Keratinocyte (primary cell): ENCODE results near the gene MYBPC2.

ENCODE experiments used
- EZH2 ChIP-seq: IDR thresholded peaks from one replicate; pipeline ENCODE4 v1.6.1; 2012; ENCODE audit warnings: inconsistent platforms, mild to moderate bottlenecking, low read length, moderate library complexity
- TF ChIP-seq, protein P1 (sequence below), 3 experiments: IDR thresholded peaks in 1 of 3; conservative IDR thresholded peaks in 1 of 3; optimal IDR thresholded peaks in 1 of 3; 2 replicates in 2 of 3; 3 replicates in 1 of 3; pipeline versions ENCODE3 to v1.5.1; 2011; ENCODE audit warnings: low read length in 3 of 3, mild to moderate bottlenecking in 3 of 3, moderate library complexity in 2 of 3, control low read depth in 1 of 3, inconsistent platforms in 1 of 3; ENCODE audit not compliant: insufficient read depth in 2 of 3; ENCODE audit errors: extremely low read depth in 1 of 3

DNA sequence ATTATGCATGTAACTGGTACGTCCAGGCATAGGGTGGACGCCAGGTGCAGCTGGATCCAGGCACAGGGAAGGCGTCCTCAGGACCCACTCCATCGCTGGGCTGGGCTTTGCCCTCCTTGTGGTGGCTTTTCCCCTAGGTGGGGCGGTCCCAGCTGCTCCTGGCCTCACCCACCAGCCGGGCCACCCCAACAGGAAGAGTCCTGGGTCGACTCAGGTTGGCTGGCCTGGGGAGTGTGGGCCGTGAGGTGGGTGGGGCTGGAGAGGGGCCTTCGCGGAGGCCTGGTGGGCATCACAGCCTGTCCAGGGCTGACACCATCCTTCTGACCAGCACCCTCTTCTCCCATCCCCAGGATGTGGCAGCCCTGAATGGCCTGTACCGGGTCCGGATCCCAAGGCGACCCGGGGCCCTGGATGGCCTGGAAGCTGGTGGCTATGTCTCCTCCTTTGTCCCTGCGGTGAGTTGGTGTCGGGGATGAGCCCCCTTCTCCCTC lies 47.1 kb downstream of the MYBPC2 start:
- TF ChIP-seq, protein P1, sequence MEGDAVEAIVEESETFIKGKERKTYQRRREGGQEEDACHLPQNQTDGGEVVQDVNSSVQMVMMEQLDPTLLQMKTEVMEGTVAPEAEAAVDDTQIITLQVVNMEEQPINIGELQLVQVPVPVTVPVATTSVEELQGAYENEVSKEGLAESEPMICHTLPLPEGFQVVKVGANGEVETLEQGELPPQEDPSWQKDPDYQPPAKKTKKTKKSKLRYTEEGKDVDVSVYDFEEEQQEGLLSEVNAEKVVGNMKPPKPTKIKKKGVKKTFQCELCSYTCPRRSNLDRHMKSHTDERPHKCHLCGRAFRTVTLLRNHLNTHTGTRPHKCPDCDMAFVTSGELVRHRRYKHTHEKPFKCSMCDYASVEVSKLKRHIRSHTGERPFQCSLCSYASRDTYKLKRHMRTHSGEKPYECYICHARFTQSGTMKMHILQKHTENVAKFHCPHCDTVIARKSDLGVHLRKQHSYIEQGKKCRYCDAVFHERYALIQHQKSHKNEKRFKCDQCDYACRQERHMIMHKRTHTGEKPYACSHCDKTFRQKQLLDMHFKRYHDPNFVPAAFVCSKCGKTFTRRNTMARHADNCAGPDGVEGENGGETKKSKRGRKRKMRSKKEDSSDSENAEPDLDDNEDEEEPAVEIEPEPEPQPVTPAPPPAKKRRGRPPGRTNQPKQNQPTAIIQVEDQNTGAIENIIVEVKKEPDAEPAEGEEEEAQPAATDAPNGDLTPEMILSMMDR (optimal IDR thresholded peaks at IDR 0.05 in 1 of 3, IDR thresholded peaks at IDR 0.05 in 1 of 3, conservative IDR thresholded peaks at IDR 0.05 in 1 of 3; ENCODE audit: extremely low read depth in 1 of 3, insufficient read depth in 2 of 3, low read length in 3 of 3): no peak
- no peak for TF ChIP-seq EZH2
